Psoas muscle (tissue), 8 donors: Measurements from ENCODE around the gene PTCHD4. TPM values are rescaled to one million over a fixed set of nuclear protein-coding genes. Genes with fewer than 3 reads are reported as not detected.
"Not testable (repeated sequence)": the region's sequence is repeated elsewhere in the genome, so short reads cannot be mapped to it uniquely, and the experiment has no call there.

Experiments used
- ATAC-seq, 4 donors: fragments of 200-7000 bp; cut with Tn5 transposase; one replicate each; pipeline ENCODE4 v1.9.1; 2020; ENCODE audit warnings: moderate library complexity in 3 of 4, mild to moderate bottlenecking in 2 of 4
- DNase-seq, 2 donors: peaks; one replicate each; pipeline ENCODE4 v3.0.0-alpha.2; 2020
- H3K27ac ChIP-seq: fragments of 200-600 bp; one replicate; pipeline ENCODE4 v1.8.0; 2022
- H3K27me3 ChIP-seq, 3 donors: fragments of 200-600 bp in 1 of 3; one replicate each; pipeline versions ENCODE4 v1.6.1 to v1.8.0; 2013 to 2022; ENCODE audit warnings: low read length in 2 of 3, mild to moderate bottlenecking in 2 of 3, moderate library complexity in 1 of 3; ENCODE audit not compliant: insufficient read depth in 3 of 3
- H3K36me3 ChIP-seq, 2 donors: fragments of 200-600 bp in 1 of 2; one replicate each; pipeline versions ENCODE4 v1.6.1 to v1.8.0; 2013 to 2022; ENCODE audit warnings: low read depth in 1 of 2, mild to moderate bottlenecking in 1 of 2, moderate library complexity in 1 of 2; ENCODE audit not compliant: insufficient read depth in 1 of 2
- H3K4me1 ChIP-seq: fragments of 200-600 bp; one replicate; pipeline ENCODE4 v1.8.0; 2022
- H3K4me3 ChIP-seq: fragments of 200-600 bp; one replicate; pipeline ENCODE4 v1.8.0; 2022; ENCODE audit warnings: mild to moderate bottlenecking
- H3K9me3 ChIP-seq: fragments of 200-600 bp; one replicate; pipeline ENCODE4 v1.8.0; 2022
- WGBS, 3 donors: extraction: QIAGEN DNeasy Blood & Tissue Kit; methylation state at CpG; one replicate each; pipeline versions ENCODE4 v1.1.6 to v1.1.7; 2013; 5-methylcytosine and 5-hydroxymethylcytosine counted together
- intact Hi-C, 2 donors: fragments of 100-400 bp; cut with DNase I; formaldehyde crosslinking; loops; one replicate each; pipeline versions ENCODE4 v1.11.0 to v1.14.2; 2022
- polyA plus RNA-seq, 3 donors: library from polyadenylated mRNA; stranded (reverse); fragments of 200-250 nt; gene quantifications; one replicate each; pipeline ENCODE4 v1.2.3, GENCODE V29; 2013
- total RNA-seq, 4 donors: library from RNA; stranded (reverse); fragmentation: NEBNext Ultra II Directional in 2 of 4; extraction: Animal tissue kit (Norgen Biotek cat#: 25700) in 2 of 4; gene quantifications; one replicate each; pipeline versions ENCODE4 v1.2.1 to v1.2.4, GENCODE V29; 2021 to 2023
- TF ChIP-seq, protein P1 (sequence below): fragments of 200-600 bp; IDR thresholded peaks from one replicate; pipeline ENCODE4 v1.8.0; 2022; ENCODE audit warnings: antibody characterized with exemption
- donor health status: healthy with polysubstance abuse.
- donor health status: DM: no; HTN: no; CAD: no; lungs with moderate emphysema.
- donor health status: Bipolar disorder and iron deficiency.
- donor health status: healthy.
- donor health status: DM: yes; HTN: yes; CAD: no.
- donor health status: DM: no; HTN: no; CAD: no.
- donor health status: DM: no; HTN: no; CAD: no.
- donor health status: DM: yes; HTN: yes; CAD: no.

Gene PTCHD4
- total and polyA plus RNA-seq, 7 donors, result 0.07 to 0.20 (median 0.19) TPM; not detected in 4

DNA sequence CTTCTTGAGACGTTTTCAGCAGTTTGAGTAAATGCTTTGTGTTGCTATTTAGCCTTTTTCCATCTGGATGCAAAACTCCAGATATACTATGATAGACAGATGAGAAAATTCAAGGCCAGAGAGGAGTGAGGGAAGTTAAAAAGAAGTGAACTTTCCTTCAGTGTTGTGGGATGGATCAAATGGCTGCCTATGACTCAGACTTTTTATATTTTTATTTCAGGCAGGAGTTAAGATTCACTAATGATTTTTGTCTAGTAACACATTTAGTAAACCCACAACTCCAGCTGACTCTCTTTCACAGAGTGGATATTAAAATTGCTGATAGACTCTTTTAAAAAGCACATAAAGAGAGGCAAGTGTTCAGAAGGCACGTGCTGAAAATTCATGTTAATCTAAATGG lies 23.2 kb upstream of the PTCHD4 start:
- no peaks in the 10 kb centered on the region for H3K4me1 ChIP-seq
- 34 to 44% (median 36%) methylated on average over 2 of the region's 2 CpGs for WGBS, 3 donors
- H3K4me3 ChIP-seq, result no peak overlapping the region
- TF ChIP-seq, protein P1, sequence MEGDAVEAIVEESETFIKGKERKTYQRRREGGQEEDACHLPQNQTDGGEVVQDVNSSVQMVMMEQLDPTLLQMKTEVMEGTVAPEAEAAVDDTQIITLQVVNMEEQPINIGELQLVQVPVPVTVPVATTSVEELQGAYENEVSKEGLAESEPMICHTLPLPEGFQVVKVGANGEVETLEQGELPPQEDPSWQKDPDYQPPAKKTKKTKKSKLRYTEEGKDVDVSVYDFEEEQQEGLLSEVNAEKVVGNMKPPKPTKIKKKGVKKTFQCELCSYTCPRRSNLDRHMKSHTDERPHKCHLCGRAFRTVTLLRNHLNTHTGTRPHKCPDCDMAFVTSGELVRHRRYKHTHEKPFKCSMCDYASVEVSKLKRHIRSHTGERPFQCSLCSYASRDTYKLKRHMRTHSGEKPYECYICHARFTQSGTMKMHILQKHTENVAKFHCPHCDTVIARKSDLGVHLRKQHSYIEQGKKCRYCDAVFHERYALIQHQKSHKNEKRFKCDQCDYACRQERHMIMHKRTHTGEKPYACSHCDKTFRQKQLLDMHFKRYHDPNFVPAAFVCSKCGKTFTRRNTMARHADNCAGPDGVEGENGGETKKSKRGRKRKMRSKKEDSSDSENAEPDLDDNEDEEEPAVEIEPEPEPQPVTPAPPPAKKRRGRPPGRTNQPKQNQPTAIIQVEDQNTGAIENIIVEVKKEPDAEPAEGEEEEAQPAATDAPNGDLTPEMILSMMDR, result no peak
- ATAC-seq, result no peak
- no peaks in the 10 kb centered on the region for H3K27me3 ChIP-seq
- no peak for DNase-seq
- no peaks in the 10 kb centered on the region for H3K9me3 ChIP-seq
- H3K36me3 ChIP-seq, result no peaks in the 10 kb centered on the region
- no peak overlapping the region for H3K27ac ChIP-seq
- intact Hi-C loops, result no loop called here

DNA sequence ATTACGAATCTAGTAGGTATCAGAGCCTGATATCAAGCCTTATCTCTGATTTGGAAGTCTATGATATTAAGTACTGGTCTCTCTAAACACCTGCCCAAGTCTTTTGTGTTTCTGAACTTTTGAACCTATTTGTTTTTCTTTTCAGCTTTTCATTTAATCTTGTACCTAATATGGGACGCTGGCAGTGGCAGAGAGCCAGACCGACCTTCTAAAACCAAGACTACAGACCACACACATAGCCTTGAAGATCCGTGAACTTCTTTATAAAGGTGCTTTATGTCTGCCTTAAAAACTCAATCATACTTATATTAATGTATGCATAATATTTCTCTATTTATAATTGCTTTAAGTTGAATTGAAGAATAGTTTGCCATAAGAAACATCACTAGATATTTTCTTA lies 12.6 kb upstream of the PTCHD4 start:
- intact Hi-C loops, result no loop called here
- 57 to 69% (median 65%) methylated on average over 4 of the region's 4 CpGs for WGBS, 3 donors
- H3K27ac ChIP-seq, result no peak overlapping the region

DNA sequence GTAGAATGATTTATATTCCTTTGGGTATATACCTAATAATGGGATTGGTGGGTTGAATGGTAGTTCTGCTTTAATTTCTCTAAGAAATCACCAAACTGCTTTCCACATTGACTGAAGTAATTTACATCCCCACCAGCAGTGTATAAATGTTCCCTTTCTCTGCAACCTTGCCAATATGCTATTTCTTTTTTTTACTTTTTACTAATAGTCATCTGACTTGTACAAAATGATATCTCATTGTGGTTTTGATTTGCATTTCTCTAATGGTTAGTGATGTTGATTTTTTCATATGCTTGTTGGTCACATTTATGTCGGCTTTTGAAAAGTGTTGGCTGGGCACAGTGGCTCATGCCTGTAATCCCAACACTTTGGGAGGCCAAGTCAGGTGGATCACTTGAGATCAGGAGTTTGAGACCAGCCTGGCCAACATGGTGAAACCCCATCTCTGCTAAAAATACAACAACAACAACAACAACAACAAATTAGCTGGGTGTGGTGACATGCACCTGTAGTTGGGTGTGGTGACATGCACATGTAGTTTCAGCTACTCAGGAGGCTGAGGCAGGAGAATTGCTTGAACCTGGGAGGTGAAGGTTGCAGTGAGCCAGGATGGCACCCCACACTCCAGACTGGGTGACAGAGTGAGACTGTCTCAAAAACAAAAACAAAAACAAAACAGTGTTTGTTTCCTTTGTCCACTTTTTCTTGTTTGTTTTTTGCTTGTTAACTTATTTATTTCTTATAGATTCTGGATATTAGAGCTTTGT lies 11.2 kb upstream of the PTCHD4 start:
- H3K4me3 ChIP-seq, result not testable (repeated sequence)

More for the DNA sequence above, 12.6 kb upstream of the PTCHD4 start:
- no peaks in the 10 kb centered on the region for H3K27me3 ChIP-seq
- H3K4me3 ChIP-seq, result no peak overlapping the region
- TF ChIP-seq, protein P1, result no peak
- ATAC-seq (no peak), DNase-seq (no peak)
- no peaks in the 10 kb centered on the region for H3K36me3 ChIP-seq
- H3K4me1 ChIP-seq, result no peaks in the 10 kb centered on the region
- H3K9me3 ChIP-seq, result no peaks in the 10 kb centered on the region

DNA sequence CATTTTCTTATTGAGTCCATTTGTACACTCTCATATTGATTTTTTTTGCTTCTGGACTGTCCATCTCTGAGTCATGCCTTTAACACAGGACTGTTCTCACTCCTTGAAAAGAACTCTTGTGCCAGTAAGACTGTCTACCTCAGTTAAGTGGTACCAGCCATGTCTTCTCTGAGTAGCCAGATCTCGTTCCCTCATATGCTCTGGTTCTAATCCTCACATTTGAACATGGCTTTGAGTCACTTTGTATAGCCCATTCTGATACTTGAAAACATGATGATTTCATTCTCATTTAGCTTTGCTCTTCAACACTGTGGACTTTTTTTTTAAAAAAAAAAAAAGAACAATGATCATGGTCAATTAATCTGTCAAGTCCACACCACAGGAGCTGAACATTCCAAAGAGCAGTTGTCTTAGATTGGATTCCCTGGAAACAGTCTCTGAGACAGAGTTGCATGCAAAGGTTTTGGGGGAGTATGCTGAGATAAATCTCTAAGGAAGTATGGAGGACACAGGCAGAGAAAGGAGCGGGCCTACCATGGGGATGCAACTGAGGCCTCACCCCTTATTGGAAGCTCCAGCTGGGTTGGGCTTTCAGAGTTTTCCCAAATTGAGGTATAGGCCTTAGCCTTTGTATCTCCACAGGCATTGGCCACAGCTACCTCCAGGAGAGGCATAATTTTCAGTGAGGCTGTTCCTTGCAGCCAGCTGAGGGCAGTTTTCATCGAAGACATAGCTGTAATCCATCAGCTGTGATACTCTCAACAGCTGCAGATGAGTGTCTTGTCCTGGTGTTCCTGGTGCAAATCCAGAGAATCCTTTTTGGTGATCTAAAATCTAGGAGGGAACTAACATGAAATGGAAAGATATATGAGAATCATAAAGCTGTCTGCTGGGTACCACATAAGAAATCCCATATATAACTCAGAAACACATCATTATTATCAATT lies 6.0 kb upstream of the PTCHD4 start:
- no peaks in the 10 kb centered on the region for H3K36me3 ChIP-seq
- no peak for DNase-seq

More for the DNA sequence above, 11.2 kb upstream of the PTCHD4 start:
- H3K36me3 ChIP-seq, ATAC-seq, H3K27me3 ChIP-seq, H3K9me3 ChIP-seq, DNase-seq, H3K27ac ChIP-seq, intact Hi-C loops, H3K4me1 ChIP-seq: not testable (repeated sequence)
- WGBS, 3 donors, result 83 to 93% (median 91%) methylated on average over 1 of the region's 1 CpG

More for the DNA sequence above, 6.0 kb upstream of the PTCHD4 start:
- no peaks in the 10 kb centered on the region for H3K4me1 ChIP-seq
- WGBS, 3 donors, result 63 to 72% (median 68%) methylated on average over 3 of the region's 3 CpGs
- no peak for ATAC-seq
- intact Hi-C loops, result no loop called here
- no peaks in the 10 kb centered on the region for H3K9me3 ChIP-seq
- H3K27ac ChIP-seq, result no peak overlapping the region
- no peak overlapping the region for H3K4me3 ChIP-seq
- H3K27me3 ChIP-seq, result no peaks in the 10 kb centered on the region
- TF ChIP-seq, protein P1, result no peak
